ENCODE results near the gene RELT.
"Not testable (repeated sequence)": the region's sequence is repeated elsewhere in the genome, so short reads cannot be mapped to it uniquely, and the experiment has no call there.

The RELT gene

GRCh38 chr11:73423506-73423905 is 47.3 kb downstream of the RELT start:
- no peak for DNase-seq (ENCODE audit: insufficient read length, low spot score)
- no peak for TF ChIP-seq POLR2A (IDR thresholded peaks at IDR 0.05; ENCODE audit: low read depth, low read length)
- no peak for FAIRE-seq

- TF ChIP-seq POLR2A (IDR thresholded peaks at IDR 0.05; ENCODE audit: low read depth, low read length): no peak
- FAIRE-seq (no peak), DNase-seq (ENCODE audit: insufficient read length, low spot score) (no peak)
These were observed 48.9 kb downstream of the RELT start for GRCh38 chr11:73425108-73425507.

- no peak for TF ChIP-seq POLR2A (IDR thresholded peaks at IDR 0.05; ENCODE audit: low read depth, low read length)
- FAIRE-seq (no peak), DNase-seq (ENCODE audit: insufficient read length, low spot score) (no peak)
These were observed 50.1 kb downstream of the RELT start for GRCh38 chr11:73426219-73426850.

- no peak for FAIRE-seq
- no peak for DNase-seq (ENCODE audit: insufficient read length, low spot score)
- TF ChIP-seq POLR2A (IDR thresholded peaks at IDR 0.05; ENCODE audit: low read depth, low read length): no peak
These were observed 52.0 kb downstream of the RELT start for GRCh38 chr11:73428227-73428626.

- FAIRE-seq: no peak
- TF ChIP-seq POLR2A (IDR thresholded peaks at IDR 0.05; ENCODE audit: low read depth, low read length): no peak
- no peak for DNase-seq (ENCODE audit: insufficient read length, low spot score)
These were observed 52.5 kb downstream of the RELT start for GRCh38 chr11:73428699-73429098.

GRCh38 chr11:73429121-73429750 is 53.0 kb downstream of the RELT start:
- DNase-seq (ENCODE audit: insufficient read length, low spot score) (no peak), FAIRE-seq (no peak)
- no peak for TF ChIP-seq POLR2A (IDR thresholded peaks at IDR 0.05; ENCODE audit: low read depth, low read length)

- no peak for FAIRE-seq
- no peak for DNase-seq (ENCODE audit: insufficient read length, low spot score)
- no peak for TF ChIP-seq POLR2A (IDR thresholded peaks at IDR 0.05; ENCODE audit: low read depth, low read length)
These were observed 54.1 kb downstream of the RELT start for GRCh38 chr11:73430326-73430725.

- FAIRE-seq (no peak), DNase-seq (ENCODE audit: insufficient read length, low spot score) (no peak)
- TF ChIP-seq POLR2A (IDR thresholded peaks at IDR 0.05; ENCODE audit: low read depth, low read length): no peak
These were observed 55.2 kb downstream of the RELT start for GRCh38 chr11:73431396-73431795.

- not testable (repeated sequence) for DNase-seq (ENCODE audit: insufficient read length, low spot score); FAIRE-seq
These were observed 60.7 kb downstream of the RELT start for GRCh38 chr11:73436859-73437258.

GRCh38 chr11:73439002-73439843 is 63.0 kb downstream of the RELT start:
- DNase-seq (ENCODE audit: insufficient read length, low spot score) (no peak), FAIRE-seq (no peak)
- no peak for TF ChIP-seq POLR2A (IDR thresholded peaks at IDR 0.05; ENCODE audit: low read depth, low read length)

GRCh38 chr11:73445980-73446379 is 69.8 kb downstream of the RELT start:
- FAIRE-seq: no peak
- no peak for TF ChIP-seq POLR2A (IDR thresholded peaks at IDR 0.05; ENCODE audit: low read depth, low read length)
- DNase-seq (ENCODE audit: insufficient read length, low spot score): no peak

GRCh38 chr11:73446766-73447165 is 70.6 kb downstream of the RELT start:
- FAIRE-seq: no peak

More at GRCh38 chr11:73446766-73447165, 70.6 kb downstream of the RELT start:
- no peak for TF ChIP-seq POLR2A (IDR thresholded peaks at IDR 0.05; ENCODE audit: low read depth, low read length)
- no peak for DNase-seq (ENCODE audit: insufficient read length, low spot score)

All from H54 (cell line).